Stimulated activated CD4-positive, alpha-beta T cell treated with anti-CD3 and anti-CD28 coated beads, Interleukin-1b, Interleukin-23, amount 100 ng/mL, for 24 hours (primary cell): Measurements from ENCODE around the gene ATG7.

Experiments
- DNase-seq, 4 experiments: peaks; one replicate each; pipeline ENCODE4 v3.0.0-alpha.2; 2020; ENCODE audit warnings: low read depth in 4 of 4, low spot score in 1 of 4

Gene ATG7

DNA sequence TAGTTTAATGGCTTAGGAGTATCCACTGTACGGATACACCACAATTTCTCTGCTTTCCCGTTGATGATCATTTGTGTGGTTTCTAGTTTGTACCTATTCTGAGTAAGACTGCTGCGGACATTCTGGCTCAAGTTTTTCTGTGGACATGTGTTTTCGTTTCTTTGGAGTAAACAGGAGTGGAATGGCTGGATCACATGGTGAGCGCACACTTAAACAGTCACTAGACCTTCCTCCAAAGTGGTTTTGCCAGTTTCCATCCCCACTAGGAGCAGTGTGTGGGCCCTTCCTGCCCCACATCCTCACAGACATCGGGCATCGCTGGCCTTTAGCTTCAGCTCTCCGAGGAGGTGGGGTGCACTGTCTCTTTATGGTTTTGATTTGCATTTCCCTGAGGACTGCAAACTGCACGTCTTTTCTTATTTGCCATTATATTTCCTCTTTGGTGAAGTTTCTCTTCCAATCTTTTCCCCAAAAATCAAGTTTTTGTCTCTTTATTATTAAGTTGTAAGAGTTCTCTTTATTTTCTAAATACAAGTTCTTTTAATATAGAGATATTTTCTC is 277.5 kb downstream of the ATG7 start:
- DNase-seq, result no peak

DNA sequence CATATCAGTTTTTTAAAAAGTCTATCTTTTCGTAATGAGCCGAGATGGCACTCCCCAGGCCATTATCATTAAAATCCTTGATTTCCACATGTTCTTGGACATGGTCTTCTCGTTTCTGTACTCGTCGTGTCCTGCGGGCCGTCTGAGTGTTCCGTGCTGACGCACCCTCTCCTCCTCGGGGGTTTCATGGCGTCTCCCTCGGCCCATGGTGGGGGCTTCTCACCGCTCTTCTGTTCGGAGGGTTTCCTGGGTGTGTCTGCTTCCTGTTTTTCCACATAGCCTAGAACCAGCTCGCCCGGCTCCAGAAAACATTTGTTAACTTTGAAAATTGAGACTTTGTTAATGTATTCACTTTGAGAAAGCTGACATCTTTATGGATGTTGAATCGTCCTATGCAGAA is 278.8 kb downstream of the ATG7 start:
- no peak for DNase-seq

DNA sequence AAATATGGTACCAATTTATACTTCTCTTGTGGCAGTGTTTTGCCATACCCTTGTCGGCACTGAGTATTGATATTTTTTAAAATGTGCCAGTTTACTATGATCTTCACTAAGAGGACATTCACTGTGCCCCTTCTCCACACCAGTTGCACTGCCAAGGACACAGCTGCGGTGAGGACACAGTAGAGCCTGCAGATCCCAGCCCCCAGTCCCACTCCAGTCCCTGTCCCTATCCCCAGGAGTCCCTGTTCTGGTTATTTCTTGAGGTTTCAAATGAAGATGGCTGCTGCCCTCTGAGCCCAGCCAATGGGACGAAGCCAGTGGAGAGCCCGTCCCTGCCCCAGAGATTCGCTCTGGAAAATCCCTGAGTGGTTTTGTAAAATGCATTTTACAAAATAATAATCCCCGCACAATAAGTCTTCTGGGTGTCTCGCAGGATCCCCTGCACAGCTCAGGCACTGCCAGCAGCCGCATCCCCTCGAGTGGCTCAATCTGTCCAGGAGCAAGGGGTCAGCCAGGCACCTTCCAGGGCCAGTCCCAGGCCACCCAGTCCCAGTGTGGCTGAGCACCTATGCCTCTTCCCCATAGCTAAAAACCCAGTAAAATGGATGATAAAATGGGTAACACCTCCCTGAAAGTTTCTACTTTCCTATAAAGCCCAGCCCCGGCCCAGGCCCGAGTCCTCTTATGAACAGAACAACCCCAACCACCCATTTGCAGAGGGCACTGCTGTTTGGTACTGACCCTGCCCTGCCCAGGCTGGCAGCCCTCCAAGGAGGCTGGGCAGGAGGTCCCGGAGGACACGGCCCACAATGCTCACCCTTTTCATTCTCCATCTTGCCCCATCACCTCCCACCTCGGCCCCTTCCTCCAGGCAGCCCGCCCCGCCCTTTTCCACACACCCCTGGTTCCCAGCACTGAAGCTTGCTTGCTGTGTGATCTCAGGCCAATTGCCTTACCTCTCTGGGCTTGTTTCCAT is 280.4 kb downstream of the ATG7 start:
- no peak for DNase-seq

DNA sequence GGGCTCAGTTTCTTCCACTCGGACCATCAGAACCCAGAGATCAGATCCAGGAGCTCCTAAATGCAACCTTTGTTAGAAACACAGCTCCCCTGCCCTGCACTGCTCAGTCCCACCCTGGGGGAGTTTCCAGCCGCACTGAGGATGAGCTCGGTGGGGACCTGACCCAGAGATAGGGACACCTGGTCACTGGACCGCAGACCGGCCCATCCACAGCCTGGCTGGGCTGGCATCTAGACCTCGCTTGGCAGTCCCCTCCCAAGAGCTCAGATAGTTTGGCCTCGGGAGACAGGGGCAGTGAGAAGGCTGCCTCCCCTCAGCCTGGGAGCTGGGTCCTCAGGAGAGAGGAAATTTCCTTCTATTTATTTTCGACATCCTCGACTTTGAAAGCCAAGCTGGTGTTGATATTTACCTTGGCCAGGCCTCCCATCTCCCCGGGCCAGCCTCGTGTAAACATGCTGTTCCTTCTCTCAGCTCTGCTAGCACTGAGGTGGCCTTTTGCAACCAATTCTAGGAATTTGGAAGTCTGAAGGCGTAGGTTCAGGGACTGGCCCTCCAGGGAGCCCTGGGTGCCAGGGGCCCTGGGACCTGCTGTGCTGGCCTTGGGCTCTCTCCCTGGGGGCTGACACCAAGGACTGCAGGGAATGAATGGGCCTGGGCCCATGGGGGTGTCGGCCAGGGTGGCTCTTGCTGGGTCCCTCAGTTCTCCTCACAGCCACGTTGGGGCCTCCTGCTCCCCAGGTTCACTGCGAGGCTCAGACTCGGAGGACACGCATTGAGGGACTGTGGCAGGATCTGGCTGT is 281.4 kb downstream of the ATG7 start:
- DNase-seq, result no peak

DNA sequence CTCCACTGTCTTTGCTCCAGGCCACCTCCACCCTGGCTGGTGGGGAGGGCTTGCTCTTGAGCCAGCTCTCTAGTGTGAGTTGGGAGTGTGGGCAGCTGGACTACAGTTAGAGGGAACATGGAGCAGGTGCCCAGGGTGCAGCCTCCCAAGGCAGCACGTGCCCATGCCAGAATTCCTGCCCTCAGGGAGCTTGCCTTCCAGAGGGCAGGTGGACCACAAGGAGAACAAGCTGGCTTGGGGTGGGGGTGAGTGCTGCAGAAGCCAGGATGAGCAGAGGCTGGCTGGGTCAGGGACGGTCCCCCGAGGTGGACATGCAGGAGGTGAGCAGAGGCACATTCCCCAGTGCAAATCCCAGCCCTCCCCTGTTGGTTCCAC is 282.0 kb downstream of the ATG7 start:
- no peak for DNase-seq

DNA sequence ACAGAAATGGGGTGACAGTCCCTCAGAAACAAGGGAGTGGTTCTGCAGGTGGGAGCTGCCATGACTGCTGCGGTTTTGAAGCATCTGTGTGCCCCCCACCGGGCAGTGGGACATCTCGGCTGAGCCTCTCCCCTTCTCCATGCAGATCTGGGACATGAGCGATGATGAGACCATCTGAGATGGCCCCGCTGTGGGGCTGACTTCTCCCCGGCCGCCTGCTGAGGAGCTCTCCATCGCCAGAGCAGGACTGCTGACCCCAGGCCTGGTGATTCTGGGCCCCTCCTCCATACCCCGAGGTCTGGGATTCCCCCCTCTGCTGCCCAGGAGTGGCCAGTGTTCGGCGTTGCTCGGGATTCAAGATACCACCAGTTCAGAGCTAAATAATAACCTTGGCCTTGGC is 282.5 kb downstream of the ATG7 start:
- DNase-seq, result no peak

DNA sequence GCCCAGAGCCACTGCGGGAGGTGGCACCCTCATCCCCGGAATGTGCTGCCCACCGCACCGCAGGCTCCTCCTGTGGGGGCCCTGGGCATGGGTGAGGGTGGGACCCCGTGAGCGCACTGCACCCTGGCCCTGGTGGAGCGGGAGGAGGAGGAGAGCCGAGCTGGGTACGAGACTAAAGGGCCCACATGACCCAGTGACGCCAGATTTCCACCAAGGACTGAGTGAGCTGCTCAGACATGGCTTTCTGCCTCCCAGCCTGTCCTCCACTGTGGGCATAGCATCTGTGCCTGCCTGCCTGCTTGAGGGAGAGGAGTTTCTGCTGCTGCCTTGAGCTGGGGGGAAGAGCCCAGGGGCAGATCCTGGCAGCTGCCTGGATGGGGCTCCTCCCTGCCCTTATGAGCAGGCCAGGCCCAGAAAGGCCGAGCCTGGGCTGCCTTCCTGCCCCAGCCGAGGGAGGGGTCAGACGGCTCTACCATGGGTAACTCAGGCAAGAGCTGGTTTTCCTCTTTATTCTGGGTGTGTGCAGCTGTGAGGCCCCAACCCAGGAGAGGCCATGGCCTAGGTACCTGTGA is 283.1 kb downstream of the ATG7 start:
- DNase-seq, result no peak

DNA sequence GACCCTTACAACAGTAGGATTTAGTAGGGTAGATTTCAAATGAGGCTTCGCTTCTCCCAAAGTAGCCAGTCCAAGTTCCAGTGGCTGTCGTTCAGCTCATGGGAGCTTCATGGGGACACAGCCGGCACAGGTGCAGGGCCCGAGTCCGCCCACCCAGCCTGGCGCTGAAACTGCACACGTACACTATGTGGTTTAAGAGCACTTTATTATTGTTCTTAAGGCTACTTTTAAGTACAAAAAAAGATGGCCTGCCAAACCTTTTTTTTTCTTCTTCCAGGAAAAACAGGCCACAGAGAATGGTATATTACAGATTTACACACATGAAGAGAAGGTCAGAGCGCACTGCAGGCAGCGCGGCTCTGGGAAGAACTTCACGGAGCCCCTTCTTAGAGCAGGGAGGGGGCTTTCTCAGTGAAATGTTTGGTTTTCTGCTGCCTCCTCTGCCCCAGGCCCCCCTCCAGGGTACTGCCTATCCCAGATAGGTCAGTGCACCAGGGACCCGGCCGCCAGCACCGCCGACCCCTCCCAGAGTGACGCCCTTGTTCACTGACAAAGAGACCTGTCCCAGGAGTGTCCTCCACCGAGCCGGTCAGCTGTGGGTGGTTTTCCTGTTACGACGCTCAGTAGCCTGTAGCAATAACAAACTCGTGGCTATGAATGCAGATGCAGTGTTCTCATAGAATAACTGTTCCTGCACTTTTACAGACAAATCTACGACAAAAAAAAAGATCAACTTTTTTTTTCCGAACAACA is 283.9 kb downstream of the ATG7 start:
- no peak for DNase-seq

DNA sequence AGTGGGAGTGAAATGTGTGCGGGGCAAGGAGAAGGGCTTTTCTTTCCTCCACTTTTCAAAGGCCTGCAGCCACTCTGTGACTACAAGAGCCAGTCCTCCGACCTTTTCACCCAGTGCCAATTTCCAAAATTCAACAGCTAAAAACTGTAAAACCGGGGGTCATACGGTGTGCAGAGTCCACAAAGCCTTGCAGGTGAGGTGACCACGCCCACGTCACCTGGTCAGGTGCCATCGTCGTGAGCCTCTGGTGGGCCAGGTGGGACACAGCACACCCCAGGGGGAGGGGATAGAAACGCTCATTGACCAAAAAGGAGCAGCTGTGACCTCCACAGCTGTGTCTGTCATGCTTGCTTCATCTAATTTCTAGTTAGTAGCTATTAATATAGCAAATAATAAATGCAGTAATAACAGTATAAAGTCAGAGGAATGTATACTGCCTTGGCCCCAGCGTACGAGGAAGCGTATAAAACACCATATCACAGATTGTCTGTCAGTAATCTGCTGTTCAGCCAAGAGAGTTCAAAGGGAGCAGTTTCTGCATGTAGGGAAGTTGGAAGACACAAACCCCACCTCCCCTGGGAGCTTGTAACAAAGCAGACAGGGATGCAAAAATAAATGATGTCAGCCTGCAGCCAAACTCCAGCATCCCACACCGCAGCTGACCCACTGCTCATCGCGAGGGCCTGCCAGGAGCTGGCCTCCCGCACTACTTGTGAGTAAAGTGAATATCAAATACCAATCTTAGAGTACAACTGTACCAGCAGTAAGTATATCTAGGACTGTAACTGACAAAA is 284.9 kb downstream of the ATG7 start:
- no peak for DNase-seq

DNA sequence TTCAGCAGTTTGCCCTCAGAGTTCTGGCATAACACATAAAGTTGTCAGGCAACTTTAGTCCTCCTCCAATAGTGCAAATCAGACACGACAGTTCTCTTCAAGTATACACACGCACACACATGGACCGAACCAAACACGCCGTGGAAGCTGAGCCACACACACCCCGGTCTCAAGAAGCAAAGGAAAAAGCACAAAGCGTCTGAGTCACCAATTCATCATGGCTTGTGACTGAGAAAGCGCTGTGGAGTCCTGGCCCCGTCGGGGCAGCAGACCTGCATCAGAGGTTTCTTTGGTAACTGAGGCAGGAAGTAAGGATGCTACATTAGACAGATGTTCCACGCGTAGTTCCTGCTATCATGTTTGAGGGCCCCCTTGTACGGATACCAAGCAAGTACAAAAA is 285.8 kb downstream of the ATG7 start:
- DNase-seq, result peak in 1 of 4 experiments; percentile 11

DNA sequence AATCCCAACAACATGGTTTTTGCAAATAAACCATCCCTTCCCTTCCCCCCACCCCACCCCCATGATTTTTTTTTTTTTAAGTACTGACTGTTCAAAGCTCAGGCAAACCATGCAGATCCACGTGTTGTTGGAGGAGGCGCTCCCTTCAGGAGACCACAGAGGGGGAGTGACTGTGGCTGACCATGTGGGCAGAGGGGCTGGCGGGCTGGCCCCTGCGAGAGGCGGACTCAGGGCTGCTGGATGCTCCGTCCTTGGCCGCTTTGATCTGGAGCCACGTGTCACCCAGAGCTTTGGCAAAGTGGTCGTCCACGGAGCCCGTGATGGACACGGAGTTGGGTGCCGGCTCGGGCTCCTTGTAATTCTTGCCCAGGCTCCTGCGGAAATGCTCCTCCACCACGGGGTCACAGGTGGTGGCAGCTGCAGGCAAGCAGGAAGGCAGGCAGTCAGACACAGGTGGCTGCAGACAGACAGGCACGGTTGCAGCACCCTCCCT is 286.3 kb downstream of the ATG7 start:
- no peak for DNase-seq

DNA sequence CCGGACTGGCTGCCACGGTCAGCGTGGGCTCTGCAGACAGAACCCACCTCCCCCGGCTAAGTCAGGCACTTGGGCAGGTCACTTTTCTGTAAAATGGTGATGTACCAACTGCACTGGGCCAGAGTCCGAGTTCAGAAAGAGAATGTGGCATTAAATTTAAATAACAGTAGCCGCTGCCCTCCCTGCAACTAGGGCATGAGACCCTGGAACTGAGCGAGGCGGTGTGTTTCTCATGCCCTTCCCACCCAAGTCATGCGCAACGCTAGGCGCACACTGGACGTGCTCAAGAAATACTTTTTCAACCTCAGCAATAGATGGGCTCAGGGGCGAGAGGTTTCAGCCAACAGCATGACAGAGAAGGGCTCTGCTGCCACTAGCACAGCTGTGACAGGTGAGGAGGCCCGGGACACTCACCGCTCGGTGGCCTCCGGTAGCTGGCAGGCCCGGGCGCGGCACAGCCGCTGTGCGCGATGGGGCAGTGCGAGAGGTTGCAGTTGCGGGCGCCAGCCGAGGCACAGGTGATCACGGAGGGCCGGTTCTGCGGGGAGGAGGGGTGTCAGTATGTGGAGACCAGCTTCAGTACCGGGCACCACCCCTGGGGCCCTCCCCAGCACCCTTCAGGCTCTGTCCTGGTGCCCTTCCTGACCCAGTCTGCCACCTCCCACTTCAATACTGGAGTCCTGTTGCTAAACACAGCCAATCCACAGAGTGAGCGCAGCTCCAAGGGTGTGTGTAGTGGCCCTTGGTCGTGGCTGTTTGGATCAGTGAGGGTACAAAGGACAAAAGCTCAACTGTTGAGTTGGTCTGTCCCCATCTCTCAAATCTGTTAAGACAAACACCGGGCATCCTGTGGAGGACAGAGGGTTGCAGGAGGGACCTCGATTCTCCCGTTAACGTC is 287.0 kb downstream of the ATG7 start:
- DNase-seq, result no peak

DNA sequence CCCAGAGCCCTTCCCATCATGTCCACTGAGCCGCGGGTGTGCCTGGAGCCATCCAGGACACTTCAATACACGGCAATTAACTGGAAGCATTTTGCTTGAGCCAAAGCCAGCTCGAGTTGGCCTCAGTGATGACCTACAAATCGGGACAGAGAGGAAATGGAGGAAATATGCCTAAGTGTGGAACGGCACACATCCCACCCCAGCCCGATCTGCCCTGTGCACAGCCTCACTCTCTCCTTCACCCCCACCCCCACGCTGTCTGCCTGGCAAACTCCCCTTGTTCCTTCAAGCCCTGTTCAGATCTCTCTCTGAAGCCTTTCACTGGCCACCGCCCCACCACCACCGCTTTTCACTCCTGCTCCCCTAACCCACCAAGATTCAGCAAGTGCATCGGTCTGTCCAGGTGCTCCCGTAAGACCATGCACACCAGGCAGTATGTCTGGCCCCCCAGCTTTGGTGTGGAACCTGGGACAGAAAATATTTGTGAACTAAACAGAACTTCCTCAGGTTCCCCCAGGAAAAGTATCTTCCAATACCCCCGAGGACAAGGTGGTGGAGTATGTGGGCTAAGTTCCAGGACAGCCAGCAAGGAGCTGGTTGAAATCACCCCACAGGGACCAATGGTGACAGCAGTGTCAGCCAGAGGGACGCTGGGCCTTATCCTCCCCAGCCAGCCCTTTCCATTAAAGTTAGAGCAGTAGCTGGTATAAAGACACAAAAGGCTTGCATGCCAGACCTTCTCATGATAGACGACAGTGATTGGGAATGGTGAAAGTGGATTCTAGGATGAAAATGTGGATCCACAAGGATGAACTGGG is 287.8 kb downstream of the ATG7 start:
- DNase-seq, result no peak

DNA sequence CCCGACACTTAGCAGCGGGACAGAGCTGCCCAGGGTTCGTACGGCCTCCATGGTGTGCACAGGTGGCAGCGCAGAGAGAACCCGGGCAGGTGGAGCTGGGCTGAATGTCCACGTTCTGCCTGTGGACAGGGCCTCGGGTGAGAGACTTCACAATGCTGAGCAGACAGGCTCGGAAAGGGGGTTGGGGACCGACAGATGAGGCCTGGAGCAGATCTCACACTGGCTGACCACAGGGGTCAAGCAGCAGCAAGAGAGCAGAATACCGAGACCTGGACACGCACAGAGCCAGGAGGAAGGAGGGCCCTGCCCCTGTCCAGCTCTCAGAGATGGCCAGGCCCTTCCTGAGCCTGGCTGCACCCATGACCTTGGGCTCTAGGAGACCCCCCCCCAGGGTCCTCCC is 288.5 kb downstream of the ATG7 start:
- DNase-seq, result no peak

DNA sequence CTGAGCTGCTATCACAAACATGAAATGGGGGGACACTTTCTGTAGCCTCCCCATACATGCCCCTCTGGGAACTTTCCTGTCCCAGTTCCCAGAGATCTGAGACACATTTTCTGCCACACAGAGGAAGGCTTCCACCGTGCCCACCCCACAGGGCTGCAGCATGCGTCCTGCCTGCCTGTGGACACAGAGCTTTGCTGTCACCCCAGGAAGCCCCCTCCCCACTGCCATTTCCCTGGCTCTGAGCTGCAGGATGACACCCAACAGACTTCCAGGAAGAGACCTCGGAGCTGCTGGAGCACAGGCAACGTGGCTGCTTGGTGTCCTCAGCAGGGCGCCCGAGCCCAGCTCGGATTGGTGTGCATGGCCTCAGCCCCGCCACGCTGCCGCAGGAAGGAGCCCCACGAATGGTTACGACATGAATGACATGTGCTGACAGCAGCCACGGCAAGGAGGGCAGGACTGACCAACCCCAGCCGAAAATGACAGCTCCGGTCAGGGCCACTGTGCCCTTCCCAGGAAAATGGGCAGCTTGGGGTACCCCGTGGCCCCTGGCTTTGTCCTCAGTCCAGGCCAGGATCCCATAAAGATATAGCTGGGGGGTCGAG is 290.2 kb downstream of the ATG7 start:
- no peak for DNase-seq

DNA sequence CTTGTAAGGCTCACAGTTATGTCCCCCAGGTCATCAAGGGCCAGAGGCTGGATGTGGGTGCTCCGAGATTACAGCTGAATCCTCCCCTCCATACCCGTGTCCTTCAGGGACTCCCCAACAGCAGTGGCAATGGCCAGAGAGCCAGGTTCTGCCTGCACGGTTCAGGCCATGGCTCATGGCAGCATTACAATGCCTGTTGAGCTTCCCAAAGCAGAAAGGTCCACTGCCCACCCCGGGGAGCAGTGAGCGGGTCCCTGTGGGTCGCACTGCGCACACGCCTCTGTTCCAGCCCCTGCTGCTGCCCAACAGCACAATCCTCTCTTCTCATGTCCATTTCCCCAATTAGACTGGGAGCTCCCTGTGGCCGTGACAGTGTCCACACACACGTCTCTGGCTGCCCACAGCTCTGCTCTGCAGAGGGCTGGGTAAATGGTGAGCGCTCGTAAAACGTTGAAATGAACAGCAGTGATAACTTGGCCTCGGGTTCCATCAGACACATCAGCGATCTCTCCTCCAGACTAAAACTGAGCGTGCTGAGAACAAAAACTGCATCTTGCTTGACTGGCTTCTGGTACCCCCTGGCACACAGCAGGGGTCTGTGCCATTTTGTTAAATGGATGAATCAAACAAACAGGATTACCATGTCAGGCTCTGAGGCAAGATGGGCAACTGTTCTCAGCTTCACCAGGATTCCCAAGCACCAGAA is 291.1 kb downstream of the ATG7 start:
- no peak for DNase-seq

DNA sequence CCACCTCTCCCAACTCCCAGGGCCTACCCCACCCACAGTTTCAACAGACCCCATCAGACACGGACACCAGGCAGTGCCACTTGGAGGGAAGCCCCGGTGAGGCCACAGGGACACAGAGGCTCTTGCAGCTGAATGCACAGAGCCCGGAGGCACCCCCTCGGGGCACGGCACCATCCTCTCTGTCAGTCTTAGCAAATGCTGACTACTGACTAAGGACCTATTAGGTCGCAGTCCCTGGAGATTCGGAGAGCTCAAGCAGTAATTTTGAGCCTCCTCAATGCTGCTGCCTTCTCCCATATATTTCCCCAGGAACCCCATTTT is 291.6 kb downstream of the ATG7 start:
- no peak for DNase-seq
